Keratinocyte (primary cell): ENCODE measurements around the gene FAM217B. TPM values are rescaled to one million over a fixed set of nuclear protein-coding genes. Genes with fewer than 3 reads are reported as not detected.

Source experiments
- DNase-seq: peaks from one replicate; pipeline ENCODE4 v3.0.0-alpha.2; 2011; ENCODE audit warnings: low read depth, missing footprints, low spot score
- FAIRE-seq: peaks from 2 replicates; lab custom pipeline; 2011; peaks lifted over from hg19 to GRCh38; lab: Jason Lieb, UNC
- H2AFZ ChIP-seq: 2 replicates; pipeline ENCODE4 v1.6.0; 2012; ENCODE audit warnings: low read length, control low read depth, inconsistent platforms; ENCODE audit not compliant: control insufficient read depth
- H3K27ac ChIP-seq: 2 replicates; pipeline ENCODE4 v1.5.1; 2011; ENCODE audit warnings: low read length; ENCODE audit not compliant: control insufficient read depth, insufficient read depth
- H3K27me3 ChIP-seq: 3 replicates; pipeline ENCODE4 v1.6.0; 2011; ENCODE audit warnings: low read length; ENCODE audit not compliant: control insufficient read depth, insufficient read depth; ENCODE audit errors: extremely low read depth
- H3K36me3 ChIP-seq, 2 experiments: 2 replicates in 1 of 2; 3 replicates in 1 of 2; pipeline ENCODE4 v1.5.1; 2011; ENCODE audit warnings: low read length in 2 of 2, mild to moderate bottlenecking in 1 of 2; ENCODE audit not compliant: control insufficient read depth in 2 of 2, insufficient read depth in 2 of 2; ENCODE audit errors: extremely low read depth in 1 of 2
- H3K4me1 ChIP-seq: 3 replicates; pipeline ENCODE4 v1.5.1; 2011; ENCODE audit warnings: low read length; ENCODE audit not compliant: control insufficient read depth, insufficient read depth; ENCODE audit errors: extremely low read depth
- H3K4me2 ChIP-seq: 3 replicates; pipeline ENCODE4 v1.6.0; 2011; ENCODE audit warnings: low read depth, low read length; ENCODE audit not compliant: control insufficient read depth, insufficient read depth; ENCODE audit errors: extremely low read depth
- H3K4me3 ChIP-seq, 3 experiments: fragments of 200-600 bp in 1 of 3; sonication (generic) in 1 of 3; 2 replicates in 2 of 3; 3 replicates in 1 of 3; pipeline ENCODE4 v1.5.1; 2011 to 2016; ENCODE audit warnings: low read length in 3 of 3, mild to moderate bottlenecking in 3 of 3, control low read depth in 2 of 3, inconsistent platforms in 1 of 3, low read depth in 1 of 3, mixed read lengths in 1 of 3, mixed run types in 1 of 3, moderate library complexity in 1 of 3; ENCODE audit not compliant: control insufficient read depth in 2 of 3, insufficient read depth in 2 of 3; ENCODE audit errors: extremely low read depth in 1 of 3
- H3K79me2 ChIP-seq: 2 replicates; pipeline ENCODE4 v1.6.0; 2012; ENCODE audit warnings: low read length; ENCODE audit not compliant: control insufficient read depth, insufficient read depth
- H3K9ac ChIP-seq: 3 replicates; pipeline ENCODE4 v1.6.0; 2011; ENCODE audit warnings: low read length; ENCODE audit not compliant: control insufficient read depth, insufficient read depth; ENCODE audit errors: extremely low read depth
- H3K9me1 ChIP-seq: 3 replicates; pipeline ENCODE4 v1.6.0; 2011; ENCODE audit warnings: low read length; ENCODE audit not compliant: control insufficient read depth, insufficient read depth; ENCODE audit errors: extremely low read depth
- H3K9me3 ChIP-seq: 2 replicates; pipeline ENCODE4 v1.5.1; 2012; ENCODE audit warnings: low read depth, low read length; ENCODE audit not compliant: control insufficient read depth
- H4K20me1 ChIP-seq: 3 replicates; pipeline ENCODE4 v1.6.0; 2011; ENCODE audit warnings: low read length; ENCODE audit not compliant: control insufficient read depth, insufficient read depth; ENCODE audit errors: extremely low read depth
- EZH2 ChIP-seq: IDR thresholded peaks from one replicate; pipeline ENCODE4 v1.6.1; 2012; ENCODE audit warnings: inconsistent platforms, mild to moderate bottlenecking, low read length, moderate library complexity
- dilution Hi-C: fragments of 300-500 bp; cut with MboI; formaldehyde crosslinking; loops from one replicate; pipeline ENCODE4 v1.7.0; 2020; ENCODE audit warnings: low sequenced_read_pairs; ENCODE audit not compliant: extremely low pct_ligation_motif_present
- polyA plus RNA-seq, 5 experiments: library from polyadenylated mRNA; depleted of rRNA in 3 of 5; stranded (reverse) in 3 of 5; stranded (forward) in 1 of 5; unstranded in 1 of 5; fragments of >200 nt; gene quantifications; 1 replicate in 1 of 5; 2 replicates in 3 of 5; 3 replicates in 1 of 5; pipeline versions ENCODE4 v1.2.1 to v1.2.3, GENCODE V29; 2011 to 2012; ENCODE audit warnings: missing spikeins in 2 of 5, low read depth in 1 of 5, low replicate concordance in 1 of 5
- TF ChIP-seq, protein P1 (sequence below), 3 experiments: IDR thresholded peaks in 1 of 3; conservative IDR thresholded peaks in 1 of 3; optimal IDR thresholded peaks in 1 of 3; 2 replicates in 2 of 3; 3 replicates in 1 of 3; pipeline versions ENCODE3 to v1.5.1; 2011; ENCODE audit warnings: low read length in 3 of 3, mild to moderate bottlenecking in 3 of 3, moderate library complexity in 2 of 3, control low read depth in 1 of 3, inconsistent platforms in 1 of 3; ENCODE audit not compliant: insufficient read depth in 2 of 3; ENCODE audit errors: extremely low read depth in 1 of 3

Gene FAM217B
- polyA plus RNA-seq, 1 donor (not counting 4 experiments of a cell fraction or from before 2014, with no cell fraction given) = 10.1 TPM

DNA sequence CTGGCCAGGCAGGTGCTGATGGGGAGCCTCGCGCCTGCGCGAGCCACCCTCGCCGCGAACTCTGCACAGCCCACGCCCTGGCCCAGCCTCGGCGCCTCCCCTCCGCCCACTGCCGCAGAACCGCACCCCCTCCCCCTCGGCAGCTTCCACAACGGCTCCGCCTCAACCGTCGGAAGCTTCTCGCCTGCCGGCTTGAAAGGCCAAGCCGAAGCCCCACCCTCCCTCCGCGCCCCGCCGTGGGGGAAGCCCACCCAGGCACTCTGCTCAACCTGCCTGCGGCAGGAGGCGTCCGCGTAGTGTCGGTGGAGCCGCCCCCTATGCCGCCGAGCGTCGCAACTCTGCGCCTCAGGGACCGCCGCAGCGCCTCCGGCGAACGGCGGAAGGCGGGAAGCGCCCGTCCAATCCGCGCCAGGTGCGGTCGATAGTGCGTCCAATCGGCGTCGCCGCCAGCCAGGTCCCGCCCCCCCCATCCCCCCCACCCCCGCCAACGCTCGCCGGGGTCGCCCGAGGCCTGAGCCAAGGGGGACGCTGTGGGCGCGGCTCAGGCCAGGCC is 6.8 kb upstream of the FAM217B start, which contains the start of gene SYCP2:
Gene SYCP2 (minus strand): TSS at position 342 of the 553 bp plus-strand sequence. CDS start 11,224 bp downstream, outside the sequence.
- no peaks in the 10 kb centered on the region for H3K27me3 ChIP-seq
- TF ChIP-seq, protein P1, sequence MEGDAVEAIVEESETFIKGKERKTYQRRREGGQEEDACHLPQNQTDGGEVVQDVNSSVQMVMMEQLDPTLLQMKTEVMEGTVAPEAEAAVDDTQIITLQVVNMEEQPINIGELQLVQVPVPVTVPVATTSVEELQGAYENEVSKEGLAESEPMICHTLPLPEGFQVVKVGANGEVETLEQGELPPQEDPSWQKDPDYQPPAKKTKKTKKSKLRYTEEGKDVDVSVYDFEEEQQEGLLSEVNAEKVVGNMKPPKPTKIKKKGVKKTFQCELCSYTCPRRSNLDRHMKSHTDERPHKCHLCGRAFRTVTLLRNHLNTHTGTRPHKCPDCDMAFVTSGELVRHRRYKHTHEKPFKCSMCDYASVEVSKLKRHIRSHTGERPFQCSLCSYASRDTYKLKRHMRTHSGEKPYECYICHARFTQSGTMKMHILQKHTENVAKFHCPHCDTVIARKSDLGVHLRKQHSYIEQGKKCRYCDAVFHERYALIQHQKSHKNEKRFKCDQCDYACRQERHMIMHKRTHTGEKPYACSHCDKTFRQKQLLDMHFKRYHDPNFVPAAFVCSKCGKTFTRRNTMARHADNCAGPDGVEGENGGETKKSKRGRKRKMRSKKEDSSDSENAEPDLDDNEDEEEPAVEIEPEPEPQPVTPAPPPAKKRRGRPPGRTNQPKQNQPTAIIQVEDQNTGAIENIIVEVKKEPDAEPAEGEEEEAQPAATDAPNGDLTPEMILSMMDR (optimal IDR thresholded peaks at IDR 0.05 in 1 of 3, IDR thresholded peaks at IDR 0.05 in 1 of 3, conservative IDR thresholded peaks at IDR 0.05 in 1 of 3; ENCODE audit: extremely low read depth in 1 of 3, insufficient read depth in 2 of 3, low read length in 3 of 3) = no peak
- no peak for TF ChIP-seq EZH2
- no peaks in the 10 kb centered on the region for H4K20me1 ChIP-seq
- DNase-seq = no peak
- no peak within 1 kb of the TSS for H3K27ac ChIP-seq
- peak within 1 kb of the TSS; percentile 79 for H2AFZ ChIP-seq
- H3K9me3 ChIP-seq = no peaks in the 10 kb centered on the region
- H3K79me2 ChIP-seq = peaks cover 8% of the 10 kb centered on the region
- H3K9me1 ChIP-seq = no peaks in the 10 kb centered on the region
- H3K4me2 ChIP-seq = peak within 1 kb of the TSS; percentile 63
- H3K36me3 ChIP-seq = no peaks in the 10 kb centered on the region
- peak within 1 kb of the TSS; percentile 26 for H3K9ac ChIP-seq
- peaks cover 20% of the 10 kb centered on the region for H3K4me1 ChIP-seq
- H3K4me3 ChIP-seq = peak within 1 kb of the TSS; percentile 54 to 68 (median 54)
- dilution Hi-C loops = no loop called here
- FAIRE-seq = no peak

DNA sequence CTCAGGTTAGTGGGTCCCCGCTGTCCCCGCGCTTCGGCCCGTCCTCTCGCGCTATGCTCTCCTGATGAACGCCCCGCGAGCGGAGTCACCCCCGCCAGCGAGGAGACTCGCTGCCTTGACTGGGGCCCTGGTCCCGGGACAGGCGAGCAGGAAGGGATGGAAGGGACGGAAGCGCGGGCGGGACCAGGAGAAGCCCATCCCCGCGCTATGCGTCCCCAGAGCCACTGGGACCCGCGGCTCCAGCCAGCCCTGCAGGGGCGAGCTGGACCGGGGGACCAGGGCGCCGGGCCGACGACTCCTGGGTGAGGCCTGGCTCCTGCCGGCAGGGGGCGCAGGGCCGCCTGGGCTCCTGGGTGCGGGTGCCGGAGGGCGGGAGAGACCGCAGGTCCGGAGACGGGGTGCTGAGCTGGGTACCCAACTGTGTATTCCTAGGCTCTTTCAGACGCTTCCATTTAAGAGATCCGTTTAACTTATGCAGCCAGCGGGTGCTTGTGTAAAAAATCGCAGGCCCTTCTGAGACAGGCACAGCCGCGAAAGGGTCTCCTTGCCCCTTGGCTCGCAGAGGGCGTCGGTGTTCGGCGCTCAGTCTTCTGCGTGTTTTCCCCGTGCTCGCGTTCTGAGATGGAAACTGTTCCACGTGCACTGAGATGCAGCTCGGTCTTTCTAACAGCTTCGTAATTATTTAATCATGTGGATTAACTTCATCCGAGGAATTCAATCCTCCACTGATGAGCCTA is 6.2 kb upstream of the FAM217B start:
- peak overlapping the region; percentile 63 for H3K4me2 ChIP-seq
- no peaks in the 10 kb centered on the region for H3K9me3 ChIP-seq
- TF ChIP-seq EZH2 = no peak
- TF ChIP-seq, protein P1 (optimal IDR thresholded peaks at IDR 0.05 in 1 of 3, IDR thresholded peaks at IDR 0.05 in 1 of 3, conservative IDR thresholded peaks at IDR 0.05 in 1 of 3; ENCODE audit: extremely low read depth in 1 of 3, insufficient read depth in 2 of 3, low read length in 3 of 3) = peak; percentile 67 to 96 (median 86)
- dilution Hi-C loops = no loop called here
- no peaks in the 10 kb centered on the region for H4K20me1 ChIP-seq
- peaks cover 26% of the 10 kb centered on the region for H3K4me1 ChIP-seq
- peak overlapping the region; percentile 26 for H3K9ac ChIP-seq
- peak overlapping the region; percentile 54 to 68 (median 54) for H3K4me3 ChIP-seq
- FAIRE-seq (no peak), DNase-seq (no peak)
- no peaks in the 10 kb centered on the region for H3K36me3 ChIP-seq
- no peaks in the 10 kb centered on the region for H3K27me3 ChIP-seq
- peak overlapping the region; percentile 79 for H2AFZ ChIP-seq
- H3K27ac ChIP-seq = no peak overlapping the region
- peaks cover 12% of the 10 kb centered on the region for H3K79me2 ChIP-seq
- no peaks in the 10 kb centered on the region for H3K9me1 ChIP-seq
